Stimulated activated CD8-positive, alpha-beta memory T cell treated with anti-CD3 and anti-CD28 coated beads, Interleukin-15, amount 100 ng/mL, for 1 hour (primary cell): ENCODE data around the gene PLK2.

ENCODE experiments used
- DNase-seq: peaks from one replicate; pipeline ENCODE4 v3.0.0-alpha.2; 2020; ENCODE audit warnings: low read depth

PLK2 gene

GRCh38 chr5:58477760-58478376 is 18.0 kb upstream of the PLK2 start:
- no peak for DNase-seq

GRCh38 chr5:58475404-58475803 is 15.5 kb upstream of the PLK2 start:
- no peak for DNase-seq

GRCh38 chr5:58469896-58470295 is 10.0 kb upstream of the PLK2 start:
- no peak for DNase-seq

- DNase-seq: no peak
Observed at GRCh38 chr5:58466939-58467338, 7.1 kb upstream of the PLK2 start.

GRCh38 chr5:58462623-58463230 is 2.8 kb upstream of the PLK2 start:
- DNase-seq: peak; percentile 16

GRCh38 chr5:58462154-58462553 is 2.3 kb upstream of the PLK2 start:
- DNase-seq: no peak

GRCh38 chr5:58460732-58461286 is 923 bp upstream of the PLK2 start:
- DNase-seq: peak; percentile 86

GRCh38 chr5:58459146-58460001 is 512 bp downstream of the PLK2 start:
- no peak for DNase-seq

- no peak for DNase-seq
Observed at GRCh38 chr5:58458743-58459145, 1.1 kb downstream of the PLK2 start.

- no peak for DNase-seq
Observed at GRCh38 chr5:58458141-58458742, 1.6 kb downstream of the PLK2 start.

GRCh38 chr5:58457050-58457449 is 2.8 kb downstream of the PLK2 start:
- DNase-seq: no peak

- no peak for DNase-seq
Observed at GRCh38 chr5:58456486-58456885, 3.4 kb downstream of the PLK2 start.

GRCh38 chr5:58456026-58456425 is 3.9 kb downstream of the PLK2 start:
- no peak for DNase-seq

GRCh38 chr5:58455480-58455879 is 4.4 kb downstream of the PLK2 start:
- DNase-seq: no peak

- DNase-seq: no peak
Observed at GRCh38 chr5:58455066-58455465, 4.8 kb downstream of the PLK2 start.

GRCh38 chr5:58454025-58454424 is 5.9 kb downstream of the PLK2 start:
- no peak for DNase-seq

GRCh38 chr5:58453306-58453705 is 6.6 kb downstream of the PLK2 start:
- DNase-seq: no peak

GRCh38 chr5:58452566-58453258 is 7.2 kb downstream of the PLK2 start:
- no peak for DNase-seq

- no peak for DNase-seq
Observed at GRCh38 chr5:58451732-58452565, 7.9 kb downstream of the PLK2 start.

- no peak for DNase-seq
Observed at GRCh38 chr5:58450811-58451629, 8.9 kb downstream of the PLK2 start.
